ENCODE measurements around the gene PLCB1. TPM values are rescaled to one million over a fixed set of nuclear protein-coding genes. Genes with fewer than 3 reads are reported as not detected.

Gene PLCB1
- total and polyA plus RNA-seq, 2 donors (not counting 3 experiments of a cell fraction or from before 2014, with no cell fraction given): 10.2 to 53.4 TPM

- Histone ChIP-seq H3K4me2 (ENCODE audit: insufficient read depth, low read length) (no peak overlapping the region), H4K20me1 (replicated peaks; ENCODE audit: control insufficient read depth, extremely low read depth, insufficient read depth, low read length) (peaks cover 4% of the 10 kb centered on the region), H3K27ac (ENCODE audit: insufficient read depth, low read depth, low read length) (no peak overlapping the region), H3K4me3 (replicated peaks in 1 of 3; ENCODE audit: insufficient read depth in 1 of 3, low read depth in 1 of 3, low read length in 3 of 3) (no peak overlapping the region), H3K9me3 (replicated peaks; ENCODE audit: control insufficient read depth, insufficient read depth, low read length) (no peaks in the 10 kb centered on the region), H2AFZ (ENCODE audit: low read depth, low read length) (no peak overlapping the region), H3K9me1 (replicated peaks; ENCODE audit: control insufficient read depth, extremely low read depth, insufficient read depth, low read length) (no peaks in the 10 kb centered on the region), H3K27me3 (ENCODE audit: control insufficient read depth in 2 of 2, insufficient read depth in 2 of 2, low read length in 2 of 2) (no peaks in the 10 kb centered on the region), H3K9ac (replicated peaks; ENCODE audit: extremely low read depth, insufficient read depth, low read length) (no peak overlapping the region), H3K4me1 (ENCODE audit: control insufficient read depth, extremely low read depth, insufficient read depth, low read length) (peaks cover 3% of the 10 kb centered on the region), H3K79me2 (ENCODE audit: control insufficient read depth, insufficient read depth, low read length) (no peaks in the 10 kb centered on the region), H3K36me3 (ENCODE audit: control insufficient read depth in 2 of 2, extremely low read depth in 1 of 2, insufficient read depth in 2 of 2, low read length in 2 of 2) (no peaks in the 10 kb centered on the region)
- FAIRE-seq (no peak), DNase-seq (ENCODE audit: low read depth, low spot score) (peak; percentile 16)
- intact Hi-C loops (cut with micrococcal nuclease): no loop called here
- CTCF ChIA-PET: interaction anchor here (1.1 kb wide), 1 partner anchor 13 kb away, joined by 3 read pairs; no protein-coding TSS in a partner anchor
- POLR2A ChIA-PET: no interaction called here
- TF ChIP-seq MAX (IDR thresholded peaks at IDR 0.05; ENCODE audit: insufficient read depth, insufficient read length): no peak
- TF ChIP-seq POLR2AphosphoS5 (IDR thresholded peaks at IDR 0.05; ENCODE audit: insufficient read depth, low read depth, low read length): no peak
- TF ChIP-seq POLR2A (IDR thresholded peaks at IDR 0.05; ENCODE audit: low read depth, low read length): no peak
- TF ChIP-seq EZH2 (IDR thresholded peaks at IDR 0.05; ENCODE audit: borderline replicate concordance, low read depth, low read length, severe bottlenecking): no peak
- no peak for TF ChIP-seq JUN (IDR thresholded peaks at IDR 0.05; ENCODE audit: borderline replicate concordance, insufficient read depth, insufficient read length, low read depth)
- no peak for TF ChIP-seq GATA2 (IDR thresholded peaks at IDR 0.05; ENCODE audit: insufficient read depth, insufficient read length, low read depth, low read length)
- no peak for TF ChIP-seq CTCF (IDR thresholded peaks at IDR 0.05; ENCODE audit: extremely low read depth in 1 of 2, insufficient read depth in 1 of 2, low read depth in 1 of 2, low read length in 2 of 2)
- no peak for TF ChIP-seq FOS (IDR thresholded peaks at IDR 0.05; ENCODE audit: borderline replicate concordance, insufficient read depth, low read length)
- no peak for TF ChIP-seq MYC (IDR thresholded peaks at IDR 0.05; ENCODE audit: low read depth, low read length)
- dilution Hi-C loops (cut with MboI; ENCODE audit: extremely low pct_ligation_motif_present, low sequenced_read_pairs): no loop called here
- BruUV-seq (replicated peaks): no TSS peak
Measured at GRCh38 chr20:8215361-8215781, 83.3 kb downstream of the PLCB1 start.
